ACHN (cell line): ENCODE data around the gene RBM33.
A peak's percentile ranks its signal among the peaks of the same experiment; 100 is the strongest.
"Not testable (repeated sequence)": the region's sequence is repeated elsewhere in the genome, so short reads cannot be mapped to it uniquely, and the experiment has no call there.

Experiments used
- DNase-seq: peaks from one replicate; pipeline ENCODE4 v3.0.0-alpha.2; 2015
- in situ Hi-C: cut with HindIII; loops from 2 replicates; pipeline ENCODE4 v1.10.0; 2017; ENCODE audit warnings: low sequenced_read_pairs, low pct_ligation_motif_present, low pct_unique_long_range_greater_than_20kb

Gene RBM33

GRCh38 chr7:155683714-155684113 lies 39.3 kb downstream of the RBM33 start:
- DNase-seq: no peak
- in situ Hi-C loops: no loop called here

GRCh38 chr7:155684543-155684942 lies 40.1 kb downstream of the RBM33 start:
- in situ Hi-C loops: no loop called here
- no peak for DNase-seq

- in situ Hi-C loops: no loop called here
- DNase-seq: no peak
Measured at GRCh38 chr7:155685070-155685790, 40.8 kb downstream of the RBM33 start.

GRCh38 chr7:155685791-155686160 lies 41.3 kb downstream of the RBM33 start:
- no peak for DNase-seq
- in situ Hi-C loops: no loop called here

- in situ Hi-C loops, DNase-seq: not testable (repeated sequence)
Measured at GRCh38 chr7:155686620-155687324, 42.3 kb downstream of the RBM33 start.

- DNase-seq, in situ Hi-C loops: not testable (repeated sequence)
Measured at GRCh38 chr7:155688237-155688636, 43.8 kb downstream of the RBM33 start.

GRCh38 chr7:155690655-155691054 lies 46.2 kb downstream of the RBM33 start:
- DNase-seq, in situ Hi-C loops: not testable (repeated sequence)

GRCh38 chr7:155692317-155692716 lies 47.9 kb downstream of the RBM33 start:
- in situ Hi-C loops: no loop called here

GRCh38 chr7:155693826-155694225 lies 49.4 kb downstream of the RBM33 start:
- in situ Hi-C loops: no loop called here
- no peak for DNase-seq

More at GRCh38 chr7:155692317-155692716, 47.9 kb downstream of the RBM33 start:
- DNase-seq: no peak

GRCh38 chr7:155694851-155695250 lies 50.4 kb downstream of the RBM33 start:
- in situ Hi-C loops: no loop called here
- DNase-seq: no peak

GRCh38 chr7:155696747-155697146 lies 52.3 kb downstream of the RBM33 start:
- in situ Hi-C loops: no loop called here

GRCh38 chr7:155698633-155699032 lies 54.2 kb downstream of the RBM33 start:
- in situ Hi-C loops: no loop called here
- no peak for DNase-seq

More at GRCh38 chr7:155696747-155697146, 52.3 kb downstream of the RBM33 start:
- DNase-seq: no peak

GRCh38 chr7:155699180-155699579 lies 54.7 kb downstream of the RBM33 start:
- DNase-seq: no peak
- in situ Hi-C loops: no loop called here

- in situ Hi-C loops: no loop called here
- no peak for DNase-seq
Measured at GRCh38 chr7:155700847-155701246, 56.4 kb downstream of the RBM33 start.

- DNase-seq: no peak
- in situ Hi-C loops: no loop called here
Measured at GRCh38 chr7:155701972-155702544, 57.6 kb downstream of the RBM33 start.

GRCh38 chr7:155702616-155703015 lies 58.2 kb downstream of the RBM33 start:
- DNase-seq: no peak
- in situ Hi-C loops: no loop called here

GRCh38 chr7:155705623-155706360 lies 61.3 kb downstream of the RBM33 start:
- in situ Hi-C loops: no loop called here
- DNase-seq: no peak

GRCh38 chr7:155706376-155706775 lies 61.9 kb downstream of the RBM33 start:
- in situ Hi-C loops: no loop called here
- DNase-seq: no peak

GRCh38 chr7:155709453-155709852 lies 65.0 kb downstream of the RBM33 start:
- DNase-seq: peak; percentile 24
- in situ Hi-C loops: no loop called here
